GM12878 (cell line): ENCODE results near the gene DCUN1D4.

Experiments
- EZH2 ChIP-seq: IDR thresholded peaks from 2 replicates; pipeline ENCODE4 v1.6.1; 2012; ENCODE audit warnings: low read depth, mild to moderate bottlenecking, control low read depth, inconsistent platforms, low read length, borderline replicate concordance; ENCODE audit not compliant: control insufficient read depth
- HDAC2 ChIP-seq: fragments of 200-600 bp; sonication (generic); IDR thresholded peaks from 2 replicates; pipeline ENCODE4 v1.6.1; 2017
- POLR2AphosphoS5 ChIP-seq: IDR thresholded peaks from 2 replicates; pipeline ENCODE4 v1.6.1; 2011; ENCODE audit warnings: mild to moderate bottlenecking, low read length, inconsistent platforms
- RFX5 ChIP-seq: IDR thresholded peaks from 2 replicates; pipeline ENCODE4 v1.6.1; 2011; ENCODE audit warnings: low read depth, low read length, improper control_type of control experiment
- SIN3A ChIP-seq: IDR thresholded peaks from 2 replicates; pipeline ENCODE4 v1.6.1; 2012; ENCODE audit warnings: low read depth, low read length, improper control_type of control experiment
- TF ChIP-seq, protein P1 (sequence below): IDR thresholded peaks from 2 replicates; pipeline ENCODE4 v1.6.1; 2011; ENCODE audit warnings: mild to moderate bottlenecking, low read depth, low read length, moderate library complexity; ENCODE audit not compliant: insufficient replicate concordance
- TF ChIP-seq, protein P2 (sequence below), 3 experiments: IDR thresholded peaks in 2 of 3; conservative IDR thresholded peaks in 1 of 3; 2 replicates each; pipeline ENCODE4 v1.5.1; 2011; ENCODE audit warnings: low read depth in 3 of 3, low read length in 3 of 3, mild to moderate bottlenecking in 3 of 3, control low read depth in 2 of 3, moderate library complexity in 2 of 3, inconsistent platforms in 1 of 3, mixed read lengths in 1 of 3; ENCODE audit not compliant: control insufficient read depth in 2 of 3, insufficient read depth in 1 of 3; ENCODE audit errors: extremely low read depth in 1 of 3

DNA sequence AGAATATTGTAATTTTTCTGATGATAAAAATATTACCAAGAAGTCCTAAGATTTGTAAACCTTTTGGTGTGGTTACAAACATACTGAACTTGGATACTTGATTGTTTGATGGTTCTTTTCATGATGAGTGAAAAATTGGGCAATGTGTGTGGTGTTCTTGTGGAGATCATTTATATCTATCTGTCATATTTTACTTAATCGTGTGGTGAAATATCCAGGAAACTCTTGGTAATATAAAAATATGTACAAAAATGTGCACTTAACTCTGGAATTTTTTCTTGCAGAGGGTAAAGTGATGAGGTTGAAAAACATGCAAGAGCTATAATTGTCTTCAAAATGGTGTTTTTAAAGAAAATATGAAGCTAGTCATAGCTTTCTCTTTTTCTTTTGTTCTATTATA lies 2.8 kb downstream of the DCUN1D4 start:
- TF ChIP-seq SIN3A = no peak
- TF ChIP-seq, protein P1, sequence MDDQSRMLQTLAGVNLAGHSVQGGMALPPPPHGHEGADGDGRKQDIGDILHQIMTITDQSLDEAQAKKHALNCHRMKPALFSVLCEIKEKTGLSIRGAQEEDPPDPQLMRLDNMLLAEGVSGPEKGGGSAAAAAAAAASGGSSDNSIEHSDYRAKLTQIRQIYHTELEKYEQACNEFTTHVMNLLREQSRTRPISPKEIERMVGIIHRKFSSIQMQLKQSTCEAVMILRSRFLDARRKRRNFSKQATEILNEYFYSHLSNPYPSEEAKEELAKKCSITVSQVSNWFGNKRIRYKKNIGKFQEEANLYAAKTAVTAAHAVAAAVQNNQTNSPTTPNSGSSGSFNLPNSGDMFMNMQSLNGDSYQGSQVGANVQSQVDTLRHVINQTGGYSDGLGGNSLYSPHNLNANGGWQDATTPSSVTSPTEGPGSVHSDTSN = no peak
- TF ChIP-seq, protein P2, sequence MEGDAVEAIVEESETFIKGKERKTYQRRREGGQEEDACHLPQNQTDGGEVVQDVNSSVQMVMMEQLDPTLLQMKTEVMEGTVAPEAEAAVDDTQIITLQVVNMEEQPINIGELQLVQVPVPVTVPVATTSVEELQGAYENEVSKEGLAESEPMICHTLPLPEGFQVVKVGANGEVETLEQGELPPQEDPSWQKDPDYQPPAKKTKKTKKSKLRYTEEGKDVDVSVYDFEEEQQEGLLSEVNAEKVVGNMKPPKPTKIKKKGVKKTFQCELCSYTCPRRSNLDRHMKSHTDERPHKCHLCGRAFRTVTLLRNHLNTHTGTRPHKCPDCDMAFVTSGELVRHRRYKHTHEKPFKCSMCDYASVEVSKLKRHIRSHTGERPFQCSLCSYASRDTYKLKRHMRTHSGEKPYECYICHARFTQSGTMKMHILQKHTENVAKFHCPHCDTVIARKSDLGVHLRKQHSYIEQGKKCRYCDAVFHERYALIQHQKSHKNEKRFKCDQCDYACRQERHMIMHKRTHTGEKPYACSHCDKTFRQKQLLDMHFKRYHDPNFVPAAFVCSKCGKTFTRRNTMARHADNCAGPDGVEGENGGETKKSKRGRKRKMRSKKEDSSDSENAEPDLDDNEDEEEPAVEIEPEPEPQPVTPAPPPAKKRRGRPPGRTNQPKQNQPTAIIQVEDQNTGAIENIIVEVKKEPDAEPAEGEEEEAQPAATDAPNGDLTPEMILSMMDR (IDR thresholded peaks at IDR 0.05 in 2 of 3, conservative IDR thresholded peaks at IDR 0.05 in 1 of 3; ENCODE audit: control insufficient read depth in 2 of 3, extremely low read depth in 1 of 3, insufficient read depth in 1 of 3, low read depth in 3 of 3, low read length in 3 of 3) = no peak
- TF ChIP-seq POLR2AphosphoS5 = no peak
- no peak for TF ChIP-seq HDAC2
- TF ChIP-seq RFX5 = no peak
- no peak for TF ChIP-seq EZH2
